ENCODE data around the gene UBE2H. TPM values are rescaled to one million over a fixed set of nuclear protein-coding genes. Genes with fewer than 3 reads are reported as not detected.

UBE2H gene
- total and polyA plus RNA-seq, 10 donors, result 13.5 to 98.0 (median 65.5) TPM

DNA sequence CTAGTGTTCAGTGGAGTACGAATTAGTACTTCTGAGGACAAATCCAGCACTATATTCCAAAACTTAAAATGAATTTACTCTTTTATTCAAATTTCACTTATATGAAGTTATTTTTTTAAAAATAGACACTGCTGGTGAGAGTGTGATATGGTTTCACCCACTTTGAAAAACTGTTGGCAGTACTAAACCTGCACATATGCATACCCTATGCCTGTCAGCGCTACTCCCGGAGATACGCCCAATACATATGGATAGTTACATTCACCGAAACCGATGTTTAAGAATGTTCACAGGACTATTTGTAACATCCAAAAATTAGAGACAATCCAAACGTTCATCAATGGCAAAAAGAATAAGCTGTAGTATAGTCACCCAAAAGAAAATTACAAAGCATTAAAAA lies 69.6 kb downstream of the UBE2H start:
- Histone ChIP-seq H3K27ac (no peak overlapping the region), H3K4me3 (no peak overlapping the region), H3K9me3 (no peaks in the 10 kb centered on the region), H3K27me3 (replicated peaks in 1 of 7) (no peaks in the 10 kb centered on the region), H3K36me3 (peaks cover 0 to 64% (median 9%) of the 10 kb centered on the region in 6 donors), H3K4me1 (peaks cover 0 to 67% (median 15%) of the 10 kb centered on the region in 6 donors)
- intact Hi-C loops (cut with DNase I; ENCODE audit: low total_unique reads), result no loop called here
- 94 to 97% (median 96%) methylated on average over 7 of the region's 7 CpGs for WGBS, 5 donors
- DNase-seq, result no peak
- TF ChIP-seq, protein P1, sequence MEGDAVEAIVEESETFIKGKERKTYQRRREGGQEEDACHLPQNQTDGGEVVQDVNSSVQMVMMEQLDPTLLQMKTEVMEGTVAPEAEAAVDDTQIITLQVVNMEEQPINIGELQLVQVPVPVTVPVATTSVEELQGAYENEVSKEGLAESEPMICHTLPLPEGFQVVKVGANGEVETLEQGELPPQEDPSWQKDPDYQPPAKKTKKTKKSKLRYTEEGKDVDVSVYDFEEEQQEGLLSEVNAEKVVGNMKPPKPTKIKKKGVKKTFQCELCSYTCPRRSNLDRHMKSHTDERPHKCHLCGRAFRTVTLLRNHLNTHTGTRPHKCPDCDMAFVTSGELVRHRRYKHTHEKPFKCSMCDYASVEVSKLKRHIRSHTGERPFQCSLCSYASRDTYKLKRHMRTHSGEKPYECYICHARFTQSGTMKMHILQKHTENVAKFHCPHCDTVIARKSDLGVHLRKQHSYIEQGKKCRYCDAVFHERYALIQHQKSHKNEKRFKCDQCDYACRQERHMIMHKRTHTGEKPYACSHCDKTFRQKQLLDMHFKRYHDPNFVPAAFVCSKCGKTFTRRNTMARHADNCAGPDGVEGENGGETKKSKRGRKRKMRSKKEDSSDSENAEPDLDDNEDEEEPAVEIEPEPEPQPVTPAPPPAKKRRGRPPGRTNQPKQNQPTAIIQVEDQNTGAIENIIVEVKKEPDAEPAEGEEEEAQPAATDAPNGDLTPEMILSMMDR (IDR thresholded peaks at IDR 0.05 in 8 of 11, conservative IDR thresholded peaks at IDR 0.05 in 3 of 11), result no peak
- TF ChIP-seq POLR2A (IDR thresholded peaks at IDR 0.05) (no peak), POLR2AphosphoS5 (IDR thresholded peaks at IDR 0.05) (no peak)

DNA sequence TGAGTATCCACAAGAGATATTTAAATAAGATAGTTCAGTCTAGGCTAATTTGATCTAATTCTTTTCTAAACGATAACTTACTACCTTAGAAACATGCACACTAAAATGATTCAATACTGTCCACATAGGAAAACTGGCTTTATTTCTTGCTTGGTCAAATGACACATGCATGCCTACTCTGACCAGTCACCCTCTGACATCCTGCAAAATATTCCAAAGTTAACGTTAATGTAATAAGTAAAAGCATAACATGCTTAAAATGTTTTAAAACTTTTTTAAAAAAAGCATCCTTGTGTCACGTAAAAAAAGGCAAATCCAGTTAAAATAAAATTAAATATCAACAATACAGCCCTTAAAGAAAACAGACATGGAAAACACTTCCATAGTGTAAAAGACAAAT lies 70.2 kb downstream of the UBE2H start:
- Histone ChIP-seq H3K36me3 (peaks cover 0 to 66% (median 9%) of the 10 kb centered on the region in 6 donors), H3K27me3 (replicated peaks in 1 of 7) (no peaks in the 10 kb centered on the region), H3K27ac (no peak overlapping the region), H3K9me3 (no peaks in the 10 kb centered on the region), H3K4me1 (peaks cover 0 to 73% (median 15%) of the 10 kb centered on the region in 6 donors), H3K4me3 (no peak overlapping the region)
- WGBS, 5 donors, result 86 to 93% (median 91%) methylated on average over 3 of the region's 3 CpGs
- intact Hi-C loops (cut with DNase I; ENCODE audit: low total_unique reads), result no loop called here
- no peak for DNase-seq
- TF ChIP-seq POLR2AphosphoS5 (IDR thresholded peaks at IDR 0.05) (no peak), POLR2A (IDR thresholded peaks at IDR 0.05) (no peak)
- TF ChIP-seq, protein P1 (IDR thresholded peaks at IDR 0.05 in 8 of 11, conservative IDR thresholded peaks at IDR 0.05 in 3 of 11), result no peak

DNA sequence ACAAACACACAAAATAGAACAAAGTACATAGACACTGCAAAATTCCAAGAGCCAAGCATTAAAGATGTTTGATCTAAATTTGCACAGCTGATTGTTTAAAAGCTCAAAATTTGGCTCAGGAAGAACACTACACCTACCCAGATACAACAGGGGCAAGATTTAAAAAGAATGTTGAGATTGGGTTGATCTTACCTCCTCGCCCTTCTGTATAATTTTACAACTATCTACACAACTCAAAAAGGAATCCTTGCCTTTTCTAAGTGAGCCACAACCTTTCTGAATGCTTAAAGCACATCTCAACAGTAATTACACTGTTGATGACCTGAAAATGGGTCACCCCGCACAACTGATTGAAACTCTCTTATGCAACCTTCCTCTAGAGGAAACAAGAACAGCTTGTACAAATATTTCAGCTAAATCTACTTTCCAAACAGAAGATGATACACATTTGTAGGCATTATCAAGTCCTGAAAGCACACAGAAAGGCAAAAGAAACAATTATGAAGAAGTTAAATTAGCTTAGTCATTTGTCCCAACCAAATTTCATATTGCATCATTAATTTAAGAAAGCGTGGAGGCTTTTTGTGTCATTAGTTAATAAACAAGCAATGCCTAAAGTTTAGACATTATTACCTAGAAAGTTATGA lies 75.5 kb downstream of the UBE2H start:
- TF ChIP-seq POLR2A (IDR thresholded peaks at IDR 0.05) (no peak), POLR2AphosphoS5 (IDR thresholded peaks at IDR 0.05) (no peak)
- TF ChIP-seq, protein P1 (IDR thresholded peaks at IDR 0.05 in 8 of 11, conservative IDR thresholded peaks at IDR 0.05 in 3 of 11), result no peak
- H3K36me3 ChIP-seq, result peaks cover 0 to 58% (median 10%) of the 10 kb centered on the region in 6 donors
- H3K27me3 ChIP-seq (replicated peaks in 1 of 7), result no peaks in the 10 kb centered on the region
- peak overlapping the region in 5 of 8 donors; percentile 16 to 78 (median 66) for H3K27ac ChIP-seq
- no peak for DNase-seq
- no peak overlapping the region for H3K4me3 ChIP-seq
- no peaks in the 10 kb centered on the region for H3K9me3 ChIP-seq
- H3K4me1 ChIP-seq, result peaks cover 0 to 74% (median 18%) of the 10 kb centered on the region in 6 donors
- intact Hi-C loops (cut with DNase I; ENCODE audit: low total_unique reads), result no loop called here
- 64 to 86% (median 78%) methylated on average over 3 of the region's 3 CpGs for WGBS, 5 donors

DNA sequence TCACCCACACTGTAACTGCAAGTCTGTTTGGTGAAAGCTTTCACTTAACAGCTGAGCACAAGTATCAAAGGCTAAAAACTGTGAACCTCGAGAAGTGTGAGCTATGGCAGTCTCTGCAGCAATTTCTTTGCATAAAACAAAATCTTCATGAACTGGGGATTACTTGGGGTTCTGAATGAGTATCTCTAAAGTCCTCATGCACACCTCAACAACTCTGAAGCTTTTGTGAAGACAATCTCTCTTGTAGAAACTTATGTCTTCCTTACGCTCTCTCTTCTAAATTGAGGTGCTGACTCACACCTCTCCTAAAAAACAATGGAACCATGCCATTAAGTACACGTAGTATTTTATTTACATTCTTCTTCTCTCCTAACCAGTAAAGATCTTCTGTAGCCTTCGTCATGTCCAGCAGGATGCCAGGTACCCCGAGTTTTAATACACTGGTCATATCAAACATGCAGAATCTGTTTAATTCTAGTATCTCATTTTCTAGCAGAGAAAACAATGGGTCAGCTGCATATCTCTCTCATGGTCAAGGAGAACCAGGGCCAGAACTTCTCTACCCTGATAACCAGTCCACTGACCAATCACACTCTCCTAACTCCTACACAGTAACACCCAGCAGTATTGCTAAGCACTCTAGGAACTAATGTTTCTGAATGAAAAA lies 76.9 kb downstream of the UBE2H start:
- peak overlapping the region in 2 of 8 donors; percentile 76 to 78 for H3K27ac ChIP-seq
- intact Hi-C loops (cut with DNase I; ENCODE audit: low total_unique reads), result no loop called here
- peaks cover 0 to 63% (median 16%) of the 10 kb centered on the region in 6 donors for H3K4me1 ChIP-seq
- H3K36me3 ChIP-seq, result peaks cover 0 to 70% (median 13%) of the 10 kb centered on the region in 6 donors
- no peaks in the 10 kb centered on the region for H3K9me3 ChIP-seq
- no peak for TF ChIP-seq POLR2A (IDR thresholded peaks at IDR 0.05)
- TF ChIP-seq POLR2AphosphoS5 (IDR thresholded peaks at IDR 0.05), result no peak
- TF ChIP-seq, protein P1 (IDR thresholded peaks at IDR 0.05 in 8 of 11, conservative IDR thresholded peaks at IDR 0.05 in 3 of 11), result no peak
- DNase-seq, result no peak
- 77 to 91% (median 86%) methylated on average over 5 of the region's 5 CpGs for WGBS, 5 donors
- H3K27me3 ChIP-seq (replicated peaks in 1 of 7), result no peaks in the 10 kb centered on the region
- no peak overlapping the region for H3K4me3 ChIP-seq

All from spleen (tissue), 11 donors.